Spinal cord (tissue), 10 donors: ENCODE results near the gene PIEZO2. TPM values are rescaled to one million over a fixed set of nuclear protein-coding genes. Genes with fewer than 3 reads are reported as not detected.

Experiments used
- DNase-seq, 6 donors: peaks; one replicate each; pipeline versions ENCODE4 v3.0.0 to v3.0.0-alpha.2; 2013 to 2015; ENCODE audit warnings: low spot score in 6 of 6, low read depth in 4 of 6
- H3K27ac ChIP-seq: one replicate; pipeline ENCODE4 v1.5.1; 2013; ENCODE audit warnings: low read depth, low read length, control low read depth
- H3K27me3 ChIP-seq: one replicate; pipeline ENCODE4 v1.6.1; 2013; ENCODE audit warnings: low read length; ENCODE audit not compliant: control insufficient read depth, insufficient read depth
- H3K36me3 ChIP-seq: one replicate; pipeline ENCODE4 v1.6.1; 2013; ENCODE audit warnings: low read length; ENCODE audit not compliant: control insufficient read depth, insufficient read depth
- H3K4me1 ChIP-seq: one replicate; pipeline ENCODE4 v1.6.1; 2013; ENCODE audit warnings: low read length; ENCODE audit not compliant: control insufficient read depth, insufficient read depth
- H3K4me3 ChIP-seq: one replicate; pipeline ENCODE4 v1.5.1; 2013; ENCODE audit warnings: low read depth, low read length, control low read depth
- H3K9me3 ChIP-seq: one replicate; pipeline ENCODE4 v1.6.1; 2013; ENCODE audit warnings: low read length; ENCODE audit not compliant: control insufficient read depth, insufficient read depth
- WGBS: methylation state at CpG from one replicate; pipeline ENCODE4 v1.1.5; 2013; ENCODE audit warnings: missing lambda C conversion rate; ENCODE audit not compliant: insufficient coverage; 5-methylcytosine and 5-hydroxymethylcytosine counted together
- polyA plus RNA-seq, 2 donors: library from polyadenylated mRNA; unstranded; fragments of 120-200 nt; gene quantifications; one replicate each; pipeline ENCODE4 v1.2.1, GENCODE V29; 2013; ENCODE audit not compliant: insufficient read length in 2 of 2
- total RNA-seq, 2 donors: library from RNA; depleted of rRNA in 1 of 2; stranded (reverse); fragments of 120-200 nt in 1 of 2; fragments of >200 nt in 1 of 2; gene quantifications; one replicate each; pipeline versions ENCODE4 v1.2.3 to v1.2.4, GENCODE V29; 2013 to 2014
- donor health status: healthy.

Gene PIEZO2
- total and polyA plus RNA-seq, 4 donors = 14.0 to 110 (median 22.4) TPM

DNA sequence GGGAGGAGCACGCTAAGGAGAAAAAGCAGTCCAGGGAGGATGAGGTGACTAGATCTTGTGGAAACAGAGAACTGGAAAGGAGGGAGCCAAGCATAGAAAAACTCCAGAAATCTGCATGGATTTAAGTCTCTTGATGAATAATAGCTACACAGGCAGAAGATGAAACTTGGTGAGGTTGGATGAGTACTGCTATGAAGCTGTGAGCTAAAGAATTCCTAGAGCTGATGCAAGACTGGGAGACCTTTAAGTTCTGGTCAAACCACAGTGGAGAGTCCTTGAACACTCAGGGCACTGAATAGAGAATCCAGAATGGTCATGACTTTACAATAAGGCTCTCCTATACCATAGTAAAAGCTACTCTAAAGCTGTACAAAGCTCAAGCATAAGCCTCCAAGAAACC lies 18.4 kb upstream of the PIEZO2 start:
- no peak for DNase-seq
- H3K4me3 ChIP-seq = no peak overlapping the region
- no peaks in the 10 kb centered on the region for H3K9me3 ChIP-seq
- no peak overlapping the region for H3K27ac ChIP-seq
- H3K36me3 ChIP-seq = no peaks in the 10 kb centered on the region
- H3K4me1 ChIP-seq = peaks cover 4% of the 10 kb centered on the region
- no peaks in the 10 kb centered on the region for H3K27me3 ChIP-seq
- WGBS = 100% methylated on average over 1 of the region's 1 CpG

DNA sequence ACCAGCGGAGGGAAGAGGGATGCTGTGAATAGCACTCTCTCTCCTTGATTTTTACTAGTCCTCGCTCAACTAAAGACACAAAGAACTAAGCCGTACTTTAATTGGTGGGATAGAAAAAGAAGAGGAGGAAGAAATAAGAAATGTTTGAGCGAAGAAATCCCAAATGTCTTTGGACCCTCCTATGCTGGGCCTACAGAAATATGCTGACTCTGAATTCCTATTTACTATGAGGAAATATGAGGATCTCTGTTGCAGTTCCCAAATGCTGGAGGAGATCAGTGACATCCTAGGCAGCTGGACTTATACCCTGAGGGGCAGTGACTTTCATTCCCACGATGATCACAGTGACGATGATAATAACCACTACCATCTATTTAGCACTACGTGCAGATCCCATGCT lies 16.6 kb upstream of the PIEZO2 start:
- WGBS = 100% methylated on average over 1 of the region's 7 CpGs
- DNase-seq = no peak
- no peaks in the 10 kb centered on the region for H3K36me3 ChIP-seq

DNA sequence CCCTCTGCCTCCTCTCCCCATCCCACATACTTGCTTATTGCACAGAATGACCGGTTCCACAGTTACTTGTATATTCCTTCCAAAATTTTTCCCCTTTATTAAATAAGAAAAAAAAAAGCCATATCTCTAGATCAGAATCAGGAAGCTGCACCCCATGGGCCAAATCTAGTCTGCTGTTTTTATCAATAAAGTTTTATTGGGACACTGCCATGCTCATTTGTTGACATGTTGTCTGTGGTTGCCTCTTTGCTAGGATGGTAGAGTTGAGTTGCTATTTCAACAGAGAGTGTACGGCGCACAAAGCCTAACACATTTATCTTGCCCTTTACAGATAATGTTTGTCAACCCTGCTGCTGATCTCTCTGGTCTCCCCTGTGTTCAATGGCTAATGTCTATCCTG lies 15.8 kb upstream of the PIEZO2 start:
- whole genome bisulfite sequencing = 100% methylated on average over 1 of the region's 3 CpGs

More for the DNA sequence above, 16.6 kb upstream of the PIEZO2 start:
- H3K4me1 ChIP-seq = peaks cover 4% of the 10 kb centered on the region
- no peak overlapping the region for H3K4me3 ChIP-seq
- H3K9me3 ChIP-seq = no peaks in the 10 kb centered on the region
- no peak overlapping the region for H3K27ac ChIP-seq
- H3K27me3 ChIP-seq = no peaks in the 10 kb centered on the region

DNA sequence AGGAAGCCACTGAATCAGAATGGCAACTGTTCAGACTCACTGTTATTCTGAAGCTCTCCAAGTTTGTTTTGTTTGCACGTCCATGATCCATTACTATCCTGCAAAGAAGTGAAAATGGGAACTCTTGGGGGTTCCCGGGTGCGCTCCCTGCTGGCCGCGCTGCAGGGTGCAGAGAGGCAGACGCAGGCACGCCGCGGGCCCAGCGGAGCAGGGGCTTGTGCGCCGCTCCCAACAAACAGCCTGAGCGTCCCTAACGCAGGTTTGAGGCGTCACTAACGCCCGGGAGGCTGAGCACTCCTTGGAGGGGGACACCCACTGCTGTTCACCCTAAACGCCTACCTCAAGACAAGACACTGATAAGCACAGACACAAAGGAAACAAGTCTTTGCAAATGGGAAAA lies 14.3 kb upstream of the PIEZO2 start:
- 20% methylated on average over 12 of the region's 18 CpGs for WGBS
- Histone ChIP-seq H3K4me3 (no peak overlapping the region), H3K9me3 (no peaks in the 10 kb centered on the region), H3K36me3 (no peaks in the 10 kb centered on the region), H3K27ac (no peak overlapping the region), H3K27me3 (no peaks in the 10 kb centered on the region), H3K4me1 (peaks cover 4% of the 10 kb centered on the region)
- peak in 1 of 6 donors; percentile 28 for DNase-seq

More for the DNA sequence above, 15.8 kb upstream of the PIEZO2 start:
- DNase-seq = no peak
- no peaks in the 10 kb centered on the region for H3K36me3 ChIP-seq
- H3K9me3 ChIP-seq = no peaks in the 10 kb centered on the region
- peaks cover 4% of the 10 kb centered on the region for H3K4me1 ChIP-seq
- H3K4me3 ChIP-seq = no peak overlapping the region
- H3K27ac ChIP-seq = no peak overlapping the region
- no peaks in the 10 kb centered on the region for H3K27me3 ChIP-seq

DNA sequence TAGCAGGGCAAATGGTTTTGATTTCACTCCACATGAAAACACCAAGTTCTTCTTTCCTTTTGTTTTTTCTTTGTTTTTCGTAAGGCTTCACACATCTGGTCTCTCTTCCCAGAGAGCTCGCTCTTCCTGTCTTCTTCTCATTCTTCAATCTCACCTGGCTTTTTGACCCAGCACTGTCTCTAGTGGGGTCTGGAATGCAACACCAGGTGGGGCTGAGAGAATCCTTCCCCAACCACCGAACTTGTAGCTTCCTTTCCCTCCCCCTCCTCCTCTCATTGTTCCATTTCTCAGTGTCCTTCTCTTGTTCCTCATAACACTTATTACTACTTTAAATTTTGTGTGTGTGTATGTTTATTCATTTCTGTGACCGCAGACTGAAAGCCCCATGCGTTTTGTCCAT lies 13.5 kb upstream of the PIEZO2 start:
- Histone ChIP-seq H3K36me3 (no peaks in the 10 kb centered on the region), H3K4me1 (peaks cover 4% of the 10 kb centered on the region), H3K9me3 (no peaks in the 10 kb centered on the region), H3K27ac (no peak overlapping the region), H3K27me3 (no peaks in the 10 kb centered on the region), H3K4me3 (no peak overlapping the region)
- no peak for DNase-seq
- WGBS = 100% methylated on average over 2 of the region's 5 CpGs

DNA sequence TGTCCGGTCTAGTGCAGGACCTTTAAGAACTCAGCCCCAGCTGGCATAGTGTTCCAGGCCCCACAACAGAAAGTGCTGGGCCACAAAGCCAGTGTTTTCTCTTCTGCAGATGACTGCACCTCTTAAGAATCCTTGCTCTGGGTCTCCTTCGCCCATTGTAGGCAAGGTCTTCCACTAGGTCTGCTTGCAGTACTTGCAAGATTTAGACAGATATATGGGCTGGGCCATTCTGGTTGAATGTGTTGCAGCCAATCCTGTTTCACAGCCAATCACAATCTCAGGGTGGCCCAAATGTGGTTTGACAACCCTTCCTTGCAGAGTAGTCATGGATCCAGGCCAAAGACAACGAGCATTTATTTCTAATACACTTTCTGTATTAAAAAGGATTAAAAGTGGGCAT lies 13.1 kb upstream of the PIEZO2 start:
- H3K27ac ChIP-seq = no peak overlapping the region
- no peaks in the 10 kb centered on the region for H3K9me3 ChIP-seq
- H3K4me3 ChIP-seq = no peak overlapping the region
- H3K27me3 ChIP-seq = no peaks in the 10 kb centered on the region
- no peaks in the 10 kb centered on the region for H3K36me3 ChIP-seq
- peaks cover 4% of the 10 kb centered on the region for H3K4me1 ChIP-seq
- peak in 1 of 6 donors; percentile 15 for DNase-seq
- WGBS = 100% methylated on average over 2 of the region's 3 CpGs

DNA sequence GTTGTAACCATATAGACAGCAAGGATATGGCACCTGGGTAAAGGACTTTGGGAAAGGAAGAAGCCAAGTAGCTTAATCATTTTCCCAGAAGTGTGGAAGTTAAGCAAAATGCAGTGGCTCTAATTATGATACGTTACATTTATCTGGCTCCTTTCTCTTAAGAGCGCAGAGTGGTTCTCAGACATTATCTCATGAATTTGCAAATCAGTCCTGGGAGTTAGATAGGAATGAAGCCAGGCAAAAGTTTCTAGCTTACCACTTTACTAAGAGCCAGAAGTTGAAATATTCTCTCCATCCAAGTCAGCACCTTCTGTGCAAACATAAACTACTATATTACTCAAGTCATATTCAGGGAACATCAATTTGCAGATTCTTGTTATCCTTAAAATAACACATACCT lies 10.9 kb upstream of the PIEZO2 start:
- H3K27ac ChIP-seq = no peak overlapping the region
- no peak overlapping the region for H3K4me3 ChIP-seq
- no CpG with 5 or more reads among the region's 2 CpGs for WGBS
- no peaks in the 10 kb centered on the region for H3K27me3 ChIP-seq
- H3K9me3 ChIP-seq = no peaks in the 10 kb centered on the region
- DNase-seq = no peak
- no peaks in the 10 kb centered on the region for H3K36me3 ChIP-seq
- peaks cover 4% of the 10 kb centered on the region for H3K4me1 ChIP-seq

DNA sequence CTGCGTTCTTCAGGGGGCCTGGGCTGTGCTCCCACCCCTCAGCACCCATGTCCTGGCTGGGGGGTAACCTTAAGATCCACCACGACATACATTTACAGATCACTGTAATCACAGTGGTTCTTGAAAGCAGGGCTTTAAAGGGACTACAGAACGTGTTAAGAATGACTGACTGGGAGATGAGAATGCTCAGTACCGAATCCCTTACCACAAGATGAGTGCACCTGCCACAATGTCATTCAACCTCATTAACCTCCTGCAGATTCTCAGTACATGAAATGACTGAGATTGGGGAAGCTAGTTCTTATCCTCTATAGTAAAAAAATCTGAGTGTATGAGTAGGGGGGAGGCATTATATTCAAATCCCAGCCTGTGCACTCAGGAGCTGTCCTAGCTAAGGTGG lies 10.5 kb upstream of the PIEZO2 start:
- Histone ChIP-seq H3K9me3 (no peaks in the 10 kb centered on the region), H3K4me3 (no peak overlapping the region), H3K4me1 (peaks cover 4% of the 10 kb centered on the region), H3K27ac (no peak overlapping the region), H3K36me3 (no peaks in the 10 kb centered on the region), H3K27me3 (no peaks in the 10 kb centered on the region)
- WGBS = 100% methylated on average over 1 of the region's 4 CpGs
- DNase-seq = no peak

DNA sequence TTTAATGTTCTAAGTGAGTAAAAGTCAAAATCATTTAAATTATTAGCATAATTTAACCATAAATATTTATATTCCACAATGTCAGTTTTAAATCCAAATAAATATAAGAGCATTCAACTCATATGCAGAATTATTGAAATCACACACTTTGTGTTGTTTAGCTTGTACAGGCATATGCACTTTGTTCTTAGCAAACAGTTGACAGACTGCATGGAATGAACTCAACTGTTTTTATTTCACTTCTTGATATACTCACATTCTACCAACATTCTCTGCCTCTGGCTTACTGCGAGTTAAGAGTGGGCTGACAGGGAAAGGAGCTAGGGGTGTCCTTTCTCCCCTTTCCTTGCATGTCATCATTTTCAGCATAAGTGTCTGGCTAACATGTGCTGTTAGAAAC lies 7.6 kb upstream of the PIEZO2 start:
- WGBS = no CpG with 5 or more reads among the region's 1 CpG

DNA sequence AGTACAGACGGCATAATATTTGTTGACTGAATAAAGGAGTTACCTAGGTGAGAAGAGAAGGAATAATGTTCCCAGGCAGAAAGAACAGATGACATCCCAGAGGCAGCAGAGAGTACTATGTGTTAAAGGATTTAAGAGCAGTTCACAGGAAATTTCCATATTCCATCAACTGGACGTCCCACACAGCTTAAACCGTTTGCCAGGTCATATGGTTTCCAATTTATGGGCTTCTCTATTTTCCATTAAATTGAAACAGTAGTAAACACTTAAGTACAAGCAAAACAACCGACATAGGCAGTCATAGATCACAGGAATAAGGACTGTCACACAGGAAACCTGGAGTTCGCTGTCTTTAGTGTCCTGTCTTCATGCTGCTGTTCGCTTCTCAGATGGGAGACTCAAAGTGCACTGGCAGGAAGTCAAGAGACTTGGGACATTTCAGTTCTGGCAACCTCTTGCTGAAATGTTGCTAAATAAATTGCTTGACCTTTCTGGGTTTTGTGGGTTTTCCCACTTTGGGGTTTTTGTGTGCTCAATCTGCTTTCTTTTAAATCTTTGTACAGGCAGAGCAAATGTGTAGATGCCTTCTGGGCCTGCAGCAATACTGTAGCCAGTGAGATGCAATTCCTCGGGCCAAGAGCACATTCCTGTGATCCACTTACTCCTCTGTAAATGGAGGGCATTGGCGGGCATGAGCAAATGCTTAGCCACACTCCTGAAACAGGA lies 5.8 kb upstream of the PIEZO2 start:
- no peak overlapping the region for H3K27ac ChIP-seq
- no peak for DNase-seq
- H3K9me3 ChIP-seq = no peaks in the 10 kb centered on the region
- no peak overlapping the region for H3K4me3 ChIP-seq
- peaks cover 11% of the 10 kb centered on the region for H3K27me3 ChIP-seq
- WGBS = 83% methylated on average over 6 of the region's 8 CpGs
- no peaks in the 10 kb centered on the region for H3K36me3 ChIP-seq
- no peaks in the 10 kb centered on the region for H3K4me1 ChIP-seq

More for the DNA sequence above, 7.6 kb upstream of the PIEZO2 start:
- no peaks in the 10 kb centered on the region for H3K4me1 ChIP-seq
- no peak for DNase-seq
- H3K27me3 ChIP-seq = no peaks in the 10 kb centered on the region
- no peak overlapping the region for H3K4me3 ChIP-seq
- H3K27ac ChIP-seq = no peak overlapping the region
- no peaks in the 10 kb centered on the region for H3K36me3 ChIP-seq
- H3K9me3 ChIP-seq = no peaks in the 10 kb centered on the region
